GM21515 (cell line): ENCODE measurements around the gene HS6ST1.
A peak's percentile ranks its signal among the peaks of the same experiment; 100 is the strongest.

Experiments
- ATAC-seq: cut with Tn5 transposase; IDR thresholded peaks from one replicate; pipeline ENCODE4 v1.9.1; 2021; ENCODE audit not compliant: unreplicated experiment

Gene HS6ST1

DNA sequence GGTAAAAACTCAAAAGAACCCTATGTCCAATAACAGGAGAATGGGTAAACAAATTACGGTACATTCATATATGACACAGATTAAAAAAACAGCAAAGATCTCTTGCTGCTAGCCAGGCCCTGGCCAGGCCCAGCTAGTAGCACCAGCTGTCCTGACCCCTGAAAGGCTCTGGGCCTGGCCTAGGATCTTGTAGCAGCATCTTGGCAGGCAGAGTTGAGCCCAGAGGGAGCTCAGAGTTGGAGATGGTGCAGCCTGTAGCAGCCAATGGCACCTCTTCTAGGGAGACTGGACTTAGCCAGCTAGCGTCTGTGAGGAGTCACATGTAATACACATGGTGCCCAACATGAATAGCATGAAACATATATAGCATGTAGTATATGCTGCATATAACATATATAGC lies 69.1 kb downstream of the HS6ST1 start:
- no peak for ATAC-seq

DNA sequence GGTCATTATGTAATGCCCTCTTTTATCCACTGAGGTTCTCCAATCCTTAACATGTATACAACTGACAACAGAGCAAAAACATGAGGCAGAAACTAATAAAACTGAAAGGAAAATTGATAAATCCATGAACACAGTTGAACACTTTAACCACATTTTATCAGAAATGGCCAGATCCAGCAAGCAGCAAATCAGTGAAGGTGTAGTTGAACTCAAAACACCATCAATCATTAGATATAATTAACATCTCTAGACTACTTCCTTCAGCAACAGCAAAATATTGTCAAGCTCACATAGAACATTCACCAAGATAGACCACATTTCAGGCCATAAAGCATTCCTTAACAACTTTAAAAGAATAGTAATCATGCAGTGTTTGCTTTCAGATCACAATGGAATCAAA lies 72.9 kb downstream of the HS6ST1 start:
- no peak for ATAC-seq

DNA sequence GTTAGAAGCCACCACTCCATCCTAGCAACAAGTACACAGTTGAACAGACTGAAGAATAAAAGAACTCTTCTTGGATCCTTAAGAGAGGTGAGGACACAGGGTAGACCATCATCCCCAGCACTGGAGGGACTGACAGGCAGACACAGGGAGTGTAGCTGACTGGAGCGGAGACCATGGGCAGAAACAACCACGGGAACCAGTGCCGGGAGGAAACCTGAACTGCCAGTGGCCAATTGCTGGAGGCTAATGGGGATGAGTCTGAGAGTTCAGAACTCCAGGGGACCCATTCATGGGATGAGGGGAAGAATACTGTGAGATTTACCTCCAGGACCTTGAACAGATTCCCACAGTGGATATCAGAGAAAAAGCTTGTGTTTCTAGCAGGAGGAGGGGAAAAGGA lies 76.8 kb downstream of the HS6ST1 start:
- ATAC-seq: no peak

DNA sequence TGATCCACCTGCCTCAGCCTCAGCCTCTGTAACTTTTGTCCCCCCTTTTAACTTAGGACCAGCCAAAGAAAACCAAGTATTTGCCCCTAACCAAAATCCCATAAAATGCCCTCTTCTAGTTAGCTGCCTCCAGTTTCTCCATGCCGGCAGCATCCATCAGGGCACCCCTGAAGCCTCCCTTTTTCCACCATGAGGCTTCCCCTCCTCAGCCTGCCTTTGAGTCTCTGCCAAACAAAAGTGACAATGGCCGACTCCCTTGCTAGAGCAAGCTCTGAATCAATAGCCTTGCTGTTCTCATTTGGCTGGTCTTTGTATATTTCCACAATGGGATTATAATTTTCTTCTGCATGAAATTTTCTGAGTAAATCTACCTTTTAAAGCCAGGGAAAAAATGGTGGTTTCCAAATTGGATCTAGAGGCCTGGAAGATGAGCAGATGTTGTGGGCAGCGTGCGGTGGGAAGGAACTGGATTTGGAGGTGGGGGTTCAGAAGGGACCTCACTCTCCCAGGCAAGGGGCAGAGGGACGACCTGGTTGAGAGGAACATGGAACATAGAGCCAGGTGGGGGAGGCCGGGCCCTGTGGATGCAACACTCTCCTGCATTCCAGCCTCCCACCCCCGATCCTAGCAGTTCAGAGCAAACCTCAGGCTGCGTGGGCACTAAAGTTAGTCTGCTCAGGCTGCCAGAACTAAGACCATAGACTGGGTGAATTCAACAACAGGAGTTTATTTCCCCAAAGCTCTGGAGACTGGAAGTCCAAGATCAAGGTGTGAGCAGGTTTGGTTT lies 80.6 kb downstream of the HS6ST1 start:
- ATAC-seq: no peak

DNA sequence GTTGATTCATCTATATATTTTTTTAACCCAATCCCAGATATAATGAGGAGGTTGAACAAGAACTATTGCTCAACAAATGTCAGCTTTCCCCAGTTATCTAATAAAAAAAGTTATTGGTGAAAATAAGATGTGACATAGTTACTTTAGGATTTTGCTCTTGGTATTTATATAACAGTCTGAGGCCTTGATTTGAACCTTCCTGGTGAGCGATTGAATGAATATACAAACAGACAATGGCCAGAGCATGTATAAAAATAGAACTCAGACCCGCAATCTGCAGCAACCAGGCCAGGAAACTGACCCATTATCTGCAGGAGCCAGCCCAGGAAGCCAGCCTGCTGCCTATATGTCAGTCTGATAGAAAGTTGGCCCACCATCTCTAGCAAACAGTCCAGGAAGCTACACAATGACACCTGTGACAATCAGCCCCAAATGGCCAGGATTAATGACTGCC lies 81.6 kb downstream of the HS6ST1 start:
- ATAC-seq: no peak

DNA sequence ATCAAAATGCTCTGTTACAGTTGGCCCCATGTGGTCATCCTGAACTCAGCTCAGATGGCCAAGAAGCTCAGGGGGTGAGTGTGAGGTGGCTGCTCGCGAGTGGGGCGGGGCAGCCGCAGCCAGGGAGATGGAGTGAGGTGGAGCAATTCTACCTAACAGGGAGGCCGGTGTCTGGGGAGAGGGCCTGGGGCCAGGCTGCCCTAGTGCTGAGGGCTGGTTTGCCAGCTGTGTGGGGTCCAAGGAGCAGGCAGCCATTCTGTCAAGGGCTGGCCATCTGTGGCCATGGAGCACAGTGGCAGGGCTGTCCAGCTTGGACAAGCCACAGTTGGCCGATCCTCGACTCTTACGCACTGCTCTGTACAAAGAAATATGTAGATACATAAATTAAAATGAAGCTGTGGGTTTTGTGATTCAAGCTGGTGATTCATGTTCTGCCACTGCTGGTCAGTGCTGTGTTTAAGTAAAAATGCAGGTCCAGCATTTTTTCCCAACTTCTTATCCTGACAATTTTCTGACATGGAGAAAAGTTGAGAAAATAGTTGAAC lies 82.1 kb downstream of the HS6ST1 start:
- ATAC-seq: no peak

DNA sequence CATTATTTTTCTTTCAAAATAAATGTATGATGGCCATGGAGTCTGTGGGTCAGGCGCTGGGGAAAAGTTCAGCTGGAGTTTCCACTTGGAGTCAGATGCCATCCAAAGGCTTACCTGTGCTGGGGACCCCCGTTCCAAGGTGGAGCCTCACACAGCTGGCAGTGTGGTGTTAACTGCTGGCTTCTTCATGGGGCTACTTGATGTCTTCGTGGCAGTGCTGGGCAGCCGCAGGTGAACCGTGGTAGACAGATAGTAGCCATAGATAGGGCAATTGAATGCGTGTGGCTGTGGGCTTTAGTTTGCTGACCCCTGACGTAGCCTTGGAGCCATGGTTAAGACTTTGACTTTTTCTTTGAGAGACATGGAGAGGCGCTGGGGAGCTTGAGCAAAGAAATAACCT lies 83.1 kb downstream of the HS6ST1 start:
- no peak for ATAC-seq

DNA sequence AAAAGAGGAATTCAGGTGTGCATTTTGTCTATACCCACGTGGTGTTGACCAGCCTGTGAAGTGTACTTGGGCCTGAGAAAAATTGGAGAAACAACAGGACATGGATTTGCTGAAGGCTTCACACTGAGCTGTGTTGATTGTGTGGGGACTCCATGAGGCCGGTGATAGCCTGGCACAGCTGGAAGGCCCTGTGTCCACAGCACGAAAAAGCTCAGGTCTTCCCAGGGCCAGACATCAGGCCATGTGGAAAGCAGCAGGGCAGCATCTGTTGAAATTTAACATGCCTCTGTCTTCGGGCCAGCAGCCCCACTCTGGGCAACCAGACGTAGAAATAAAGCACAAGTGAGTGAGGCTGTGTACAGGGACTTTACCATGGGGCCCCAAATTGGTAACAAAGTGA lies 84.1 kb downstream of the HS6ST1 start:
- no peak for ATAC-seq

DNA sequence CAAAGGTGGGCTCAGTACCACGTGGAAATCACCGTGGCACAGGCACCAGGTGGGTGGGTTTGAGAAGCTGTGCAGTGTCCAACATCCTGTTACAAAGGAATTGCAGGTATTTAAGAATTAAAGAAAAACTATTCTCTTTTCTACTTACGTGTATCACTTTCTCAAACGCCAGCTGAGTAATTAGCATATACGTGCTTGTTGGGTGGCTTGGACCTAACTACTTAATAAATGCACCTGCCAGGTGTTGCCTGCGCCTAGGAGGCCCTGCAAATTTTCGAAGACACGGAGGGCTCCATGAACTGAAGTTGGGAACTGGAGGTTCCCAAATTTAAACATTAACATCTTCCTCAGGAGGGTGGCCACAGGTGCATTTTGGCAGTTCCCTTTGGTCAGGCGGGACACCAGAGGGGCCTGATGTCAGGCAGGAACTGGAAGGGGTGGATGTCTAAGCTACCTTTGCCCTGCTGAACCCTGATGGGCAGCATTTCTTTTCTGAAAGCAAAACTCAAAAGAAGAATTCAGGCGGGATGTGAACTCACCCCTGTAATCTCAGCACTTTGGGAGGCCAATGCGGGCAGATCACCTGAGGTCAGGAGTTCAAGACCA lies 84.8 kb downstream of the HS6ST1 start:
- no peak for ATAC-seq

DNA sequence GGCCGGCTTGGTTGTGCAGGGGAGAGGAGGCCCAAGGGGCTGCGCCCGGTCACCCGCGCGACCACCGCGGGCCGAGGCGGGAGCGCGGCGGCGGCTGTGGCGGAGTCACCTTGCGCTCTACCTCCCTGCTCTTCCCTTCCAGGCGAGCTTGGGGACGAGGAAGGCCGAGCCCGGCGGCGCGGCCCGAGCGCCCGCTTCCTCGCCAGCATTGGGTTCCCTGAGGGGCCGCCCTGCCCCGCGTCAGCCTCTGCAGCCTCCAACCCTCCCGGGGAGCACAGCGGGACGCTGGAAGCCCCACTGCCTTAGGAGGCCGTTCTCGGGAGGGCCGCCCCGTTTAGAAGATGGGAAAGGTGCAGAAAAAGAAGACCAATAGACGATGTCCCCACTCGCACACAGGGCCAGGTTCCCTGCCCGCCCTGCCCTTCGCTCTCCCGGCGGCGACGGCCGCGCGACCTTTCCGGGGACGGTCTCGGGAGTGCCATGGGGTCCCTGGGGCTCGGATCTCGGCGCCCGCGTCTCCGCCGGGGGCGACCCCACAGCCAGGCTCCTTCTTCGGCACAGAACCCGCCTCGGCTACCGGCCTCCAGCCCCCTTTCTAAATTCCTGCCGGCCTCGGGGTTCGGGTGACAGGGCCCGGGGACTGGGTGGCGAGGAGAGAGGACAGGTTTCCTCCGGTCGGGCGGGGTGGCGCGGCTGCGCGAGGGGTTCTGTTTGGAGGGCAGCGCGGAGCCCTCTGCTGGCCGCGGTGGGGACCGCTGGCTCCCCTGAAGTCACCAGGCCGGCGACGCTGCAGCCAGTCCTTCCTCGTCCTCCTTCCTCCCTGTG lies 85.5 kb downstream of the HS6ST1 start:
- peak; percentile 99 for ATAC-seq

DNA sequence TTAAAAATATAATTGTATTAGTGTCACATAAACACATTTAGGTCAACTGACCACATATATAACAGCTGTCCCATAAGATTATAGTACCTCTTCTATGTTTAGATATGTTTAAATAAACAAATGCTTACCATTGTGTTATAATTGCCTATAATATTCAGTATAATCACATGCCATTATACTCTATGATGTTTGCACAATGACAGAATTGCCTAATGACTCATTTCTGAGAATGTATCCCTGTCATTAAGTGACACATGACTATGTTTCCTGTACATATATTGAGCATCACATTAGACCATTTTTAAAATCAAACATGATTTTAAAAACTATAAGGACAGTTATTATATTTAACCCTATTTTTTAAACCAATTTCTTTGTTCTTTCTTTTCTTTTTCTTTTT lies 89.8 kb downstream of the HS6ST1 start:
- ATAC-seq: no peak

DNA sequence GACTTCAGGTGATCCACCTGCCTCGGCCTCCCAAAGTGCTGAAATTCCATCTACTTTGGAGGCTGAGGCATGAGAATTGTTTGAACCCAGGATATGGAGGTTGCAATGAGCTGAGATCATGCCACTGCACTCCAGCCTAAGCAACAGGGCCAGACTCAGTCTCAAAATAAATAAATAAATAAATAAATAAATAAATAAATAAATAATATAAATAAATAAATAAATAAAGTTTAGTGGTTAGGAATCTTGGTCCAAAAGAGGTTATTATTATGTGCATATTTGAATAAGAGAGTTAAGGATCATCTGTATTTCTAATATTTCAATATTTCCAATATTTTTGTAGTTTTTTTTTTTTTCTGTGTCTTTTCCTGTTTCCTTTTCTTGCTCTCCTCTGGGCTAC lies 90.8 kb downstream of the HS6ST1 start:
- no peak for ATAC-seq

DNA sequence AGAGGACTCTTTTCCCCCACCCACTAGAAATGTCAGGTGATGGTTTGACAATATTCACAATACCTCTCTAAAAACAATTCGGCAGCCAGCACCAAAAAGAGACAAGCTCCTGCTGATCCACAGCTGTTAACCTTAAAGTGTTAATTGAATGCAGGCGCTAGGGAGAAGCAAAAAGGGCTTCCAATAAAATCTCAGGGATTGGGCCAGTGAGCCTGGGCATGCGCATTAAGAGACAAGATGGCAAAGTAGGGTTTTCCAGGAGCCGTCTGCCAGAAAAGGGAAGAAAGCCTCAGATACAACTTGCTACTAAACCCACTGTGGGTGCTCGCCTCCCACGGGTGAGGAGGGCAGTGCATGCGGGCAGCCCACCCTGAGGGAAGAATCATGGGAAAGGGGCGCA lies 98.8 kb downstream of the HS6ST1 start:
- ATAC-seq: no peak

DNA sequence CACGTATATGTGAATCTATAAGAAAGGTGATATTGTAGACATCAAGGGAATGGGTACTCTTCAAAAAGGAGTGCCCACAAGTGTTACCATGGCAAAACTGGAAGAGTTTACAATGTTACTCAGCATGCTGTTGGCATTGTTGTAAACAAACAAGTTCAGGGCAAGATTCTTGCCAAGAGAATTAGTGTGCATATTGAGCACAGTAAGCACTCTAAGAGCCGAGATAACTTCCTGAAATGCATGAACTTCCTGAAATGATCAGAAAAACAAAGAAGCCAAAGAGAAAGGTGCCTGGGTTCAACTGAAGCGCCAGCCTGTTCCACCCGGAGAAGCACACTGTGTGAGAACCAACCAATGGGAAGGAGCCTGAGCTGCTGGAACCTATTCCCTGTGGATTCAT lies 101.0 kb downstream of the HS6ST1 start:
- no peak for ATAC-seq

DNA sequence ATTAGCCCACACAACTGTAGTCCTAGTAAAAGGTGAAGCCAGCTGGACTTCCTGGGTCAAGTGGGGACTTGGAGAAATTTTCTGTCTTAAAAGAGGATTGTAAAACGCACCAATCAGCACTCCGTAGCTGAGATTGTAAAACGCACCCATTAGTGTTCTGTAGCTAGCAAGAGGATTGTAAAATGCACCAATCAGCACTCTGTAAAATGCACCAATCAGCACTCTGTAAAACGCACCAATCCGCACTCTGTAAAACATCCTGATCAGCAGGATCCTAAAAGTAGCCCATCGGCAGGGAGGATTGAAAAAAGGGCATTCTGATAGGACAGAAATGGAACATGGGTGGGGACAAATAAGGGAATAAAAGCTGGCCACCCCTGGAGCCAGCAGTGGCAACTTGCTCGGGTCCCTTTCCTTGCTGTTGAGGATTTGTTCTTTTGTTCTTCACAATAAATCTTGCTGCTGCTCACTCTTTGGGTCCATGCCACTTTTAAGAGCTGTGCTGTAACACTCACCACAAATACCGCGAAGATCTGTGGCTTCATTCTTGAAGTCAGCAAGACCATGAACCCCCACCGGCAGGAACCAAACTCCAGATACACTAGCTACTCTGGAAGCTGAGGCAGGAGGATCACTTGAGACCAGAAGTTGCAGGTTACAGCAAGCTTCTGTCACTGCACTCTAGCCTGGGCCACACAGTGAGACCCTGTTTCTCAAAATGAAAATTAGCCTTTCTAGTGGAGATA lies 102.6 kb downstream of the HS6ST1 start:
- ATAC-seq: no peak
